GM19193 (cell line): ENCODE results near the gene MAGI1.

Experiments used
- POLR2A ChIP-seq: IDR thresholded peaks from 4 replicates; pipeline ENCODE4 v1.6.1; 2011; ENCODE audit not compliant: insufficient read depth, insufficient read length; ENCODE audit errors: extremely low read depth

MAGI1 gene

DNA sequence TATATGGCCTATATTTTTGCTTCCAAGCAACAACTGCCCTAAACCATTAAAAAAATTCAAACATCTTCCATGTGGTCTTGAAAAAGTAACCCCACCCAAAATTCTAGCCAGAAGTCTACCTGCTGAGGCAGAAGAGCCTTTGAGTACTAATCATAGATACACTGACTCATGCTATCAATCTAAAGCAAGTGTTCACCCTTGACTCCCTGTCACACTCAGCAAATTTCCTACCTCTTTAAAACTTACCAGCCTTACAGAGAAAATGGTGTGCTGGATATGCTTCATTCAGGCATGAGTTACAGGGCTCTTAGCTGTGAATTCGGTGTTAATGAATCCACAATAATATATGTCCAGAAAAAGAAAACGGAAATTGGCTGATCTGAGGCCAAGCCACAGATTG lies 373.8 kb downstream of the MAGI1 start:
- no peak for TF ChIP-seq POLR2A

DNA sequence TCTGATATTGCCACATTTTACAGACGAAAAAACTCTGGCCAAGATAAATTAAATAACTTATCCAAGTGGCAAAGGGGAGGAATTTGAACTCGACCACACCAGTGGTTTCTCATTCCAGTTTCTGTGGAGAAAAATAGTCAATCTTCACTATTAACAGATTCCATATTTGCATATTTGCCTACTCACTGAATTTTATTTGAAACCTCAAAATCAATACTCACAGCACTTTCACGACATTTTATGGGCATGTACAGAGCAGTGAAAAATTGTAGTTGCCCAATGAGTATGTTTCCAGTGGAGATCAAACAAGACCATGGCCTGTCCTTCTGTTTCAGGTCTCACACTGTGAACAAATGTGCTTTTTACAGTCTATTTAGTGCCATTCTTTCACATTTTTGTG lies 374.3 kb downstream of the MAGI1 start:
- TF ChIP-seq POLR2A, result no peak

DNA sequence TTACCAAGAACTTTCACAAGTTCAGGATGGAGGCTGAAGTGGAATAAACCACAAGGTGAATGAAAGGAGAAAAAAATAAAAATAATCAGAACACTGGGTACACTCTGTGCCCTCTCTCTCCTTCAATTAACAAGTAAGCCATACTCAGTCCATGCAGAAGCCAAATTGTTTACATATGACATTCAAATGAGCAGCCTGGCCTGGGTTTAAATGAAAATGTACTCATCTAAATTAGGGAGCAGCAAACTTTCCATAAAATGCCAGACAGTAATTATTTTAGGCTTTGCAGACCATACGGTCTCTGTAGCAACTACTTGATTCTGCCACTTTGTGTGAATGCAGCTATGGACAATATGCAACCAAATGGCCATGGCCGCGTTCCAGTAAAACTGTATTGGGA lies 376.6 kb downstream of the MAGI1 start:
- TF ChIP-seq POLR2A, result no peak

DNA sequence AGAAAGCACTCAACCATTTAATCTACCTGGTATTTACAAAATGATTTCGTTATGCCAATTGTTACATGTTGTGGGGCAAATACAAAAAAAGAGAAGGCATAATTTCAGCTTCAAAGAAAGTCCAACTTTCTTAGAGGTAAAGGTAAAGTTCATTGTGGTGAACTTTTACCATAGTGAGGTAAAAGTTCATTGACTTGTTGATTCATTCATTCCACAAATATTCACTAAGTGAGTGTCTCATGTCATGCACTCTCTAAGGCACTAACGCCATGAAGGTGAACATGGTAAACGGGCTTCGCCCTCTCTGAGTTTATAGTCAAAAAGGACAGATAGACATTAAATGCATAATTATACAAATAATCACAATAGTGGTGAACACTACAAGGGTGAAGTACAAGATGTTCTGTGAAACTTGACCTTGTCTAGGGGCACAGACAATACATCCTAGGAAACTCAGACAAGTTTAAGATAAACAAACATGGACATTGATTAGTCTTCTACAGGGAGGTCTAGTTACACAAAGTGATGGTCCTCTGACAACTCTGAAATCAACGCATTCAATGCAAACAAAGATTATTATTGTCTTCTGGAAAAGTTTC lies 378.6 kb downstream of the MAGI1 start:
- TF ChIP-seq POLR2A, result no peak

DNA sequence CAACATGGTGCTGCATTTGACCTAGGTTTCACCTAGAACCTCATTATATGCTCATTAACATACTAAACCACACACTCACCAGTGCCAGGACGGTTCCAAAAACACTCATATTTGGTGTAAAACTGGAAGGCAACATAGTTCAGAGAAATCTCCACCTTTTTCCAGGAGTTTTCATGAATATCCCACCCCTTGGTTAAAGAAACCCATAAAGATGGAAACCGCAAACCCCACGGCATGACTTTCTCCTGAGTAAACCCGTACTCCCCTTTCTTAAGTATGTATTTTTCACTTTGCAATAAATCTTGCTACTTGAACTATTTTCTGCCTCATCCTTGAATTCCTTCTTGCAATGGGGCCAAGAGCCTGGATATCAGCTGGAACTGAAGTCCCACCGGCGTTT lies 379.3 kb downstream of the MAGI1 start:
- no peak for TF ChIP-seq POLR2A

DNA sequence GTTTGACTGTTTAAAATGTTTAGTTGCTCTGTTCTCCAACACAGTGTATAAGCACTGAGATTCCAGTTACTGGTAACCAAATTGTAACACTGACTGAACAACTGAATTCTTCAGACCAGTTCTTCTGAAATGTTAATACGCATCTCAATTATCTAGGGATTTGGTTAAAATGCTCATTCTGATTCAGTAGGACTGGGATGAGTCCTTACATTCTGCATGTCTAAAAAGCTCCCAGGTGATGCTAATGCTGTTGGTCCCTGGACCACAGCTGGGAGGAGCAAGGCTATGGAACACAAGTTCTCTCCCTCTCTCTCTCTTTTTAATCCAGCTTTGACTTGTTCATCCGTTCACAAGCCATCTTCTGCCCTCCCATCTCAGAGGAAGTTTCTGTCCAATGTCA lies 380.3 kb downstream of the MAGI1 start:
- TF ChIP-seq POLR2A, result no peak

DNA sequence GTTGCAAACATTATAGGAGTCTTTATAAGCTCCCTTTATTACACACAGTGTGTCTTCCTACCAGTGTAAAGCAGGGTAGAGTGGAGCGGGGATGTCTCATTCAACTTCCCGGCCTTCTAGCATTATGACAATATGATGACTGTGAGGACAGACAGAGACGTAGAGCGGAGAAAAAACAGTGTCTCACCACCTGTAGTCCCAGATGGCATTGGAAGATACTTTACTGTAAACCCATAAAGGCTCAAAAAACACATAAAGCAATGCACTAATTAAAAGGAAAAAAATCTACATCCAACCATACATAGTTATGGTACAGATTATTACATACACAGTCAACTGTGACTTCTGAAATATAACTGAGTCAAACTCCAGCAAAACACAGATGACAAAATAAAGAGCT lies 383.7 kb downstream of the MAGI1 start:
- no peak for TF ChIP-seq POLR2A

DNA sequence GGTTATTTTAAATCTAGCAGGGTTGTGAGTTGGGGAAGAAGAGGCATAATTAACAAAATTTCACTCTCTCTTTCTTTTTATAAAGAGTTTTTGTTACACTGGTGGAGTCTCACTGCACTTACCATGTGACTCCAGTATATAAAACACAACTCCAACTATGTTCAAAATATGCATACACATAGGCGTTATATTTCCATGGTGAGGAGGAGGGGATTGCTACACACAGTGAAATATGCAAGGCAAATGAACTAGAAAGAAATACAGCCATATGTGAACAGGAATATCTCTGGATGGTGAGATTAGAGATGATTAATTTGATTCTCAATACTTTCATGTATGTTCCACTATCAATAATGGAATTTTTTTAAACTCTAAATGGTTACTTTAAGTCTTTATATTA lies 385.0 kb downstream of the MAGI1 start:
- TF ChIP-seq POLR2A, result no peak

DNA sequence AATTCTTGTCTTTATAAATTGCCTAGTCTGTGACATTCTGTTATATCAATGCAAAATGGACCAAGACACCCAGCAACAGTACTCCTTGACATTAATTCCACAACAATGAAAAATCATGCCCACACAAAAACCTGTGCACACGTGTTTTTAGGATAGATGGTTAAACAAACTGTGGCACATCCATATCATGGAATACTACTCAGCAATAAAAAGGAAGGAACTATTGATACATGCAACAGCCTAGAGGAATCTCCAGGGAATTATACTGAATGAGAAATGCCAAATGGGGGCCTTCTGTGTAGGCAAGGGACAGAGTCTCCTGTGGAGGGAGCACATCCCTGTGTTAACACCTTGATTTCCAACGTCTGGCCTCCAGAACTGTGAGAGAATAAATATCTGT lies 388.5 kb downstream of the MAGI1 start:
- no peak for TF ChIP-seq POLR2A

DNA sequence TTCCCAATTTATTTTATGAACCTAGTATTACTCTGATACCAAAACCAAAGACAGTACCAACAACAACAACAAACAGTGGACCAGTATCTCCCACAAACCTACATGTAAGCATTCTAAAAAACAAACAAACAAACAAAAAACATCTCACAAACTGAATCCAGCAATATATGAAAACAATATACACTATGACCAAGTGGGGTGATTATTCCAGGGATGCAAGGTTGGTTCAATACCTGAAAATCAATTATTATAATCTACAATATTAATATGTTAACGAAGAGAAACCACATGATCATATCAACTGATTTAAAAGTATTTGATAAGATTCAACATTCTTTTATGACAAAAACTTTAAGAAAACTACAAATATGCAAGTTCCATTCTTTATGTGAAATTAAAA lies 391.3 kb downstream of the MAGI1 start:
- no peak for TF ChIP-seq POLR2A

DNA sequence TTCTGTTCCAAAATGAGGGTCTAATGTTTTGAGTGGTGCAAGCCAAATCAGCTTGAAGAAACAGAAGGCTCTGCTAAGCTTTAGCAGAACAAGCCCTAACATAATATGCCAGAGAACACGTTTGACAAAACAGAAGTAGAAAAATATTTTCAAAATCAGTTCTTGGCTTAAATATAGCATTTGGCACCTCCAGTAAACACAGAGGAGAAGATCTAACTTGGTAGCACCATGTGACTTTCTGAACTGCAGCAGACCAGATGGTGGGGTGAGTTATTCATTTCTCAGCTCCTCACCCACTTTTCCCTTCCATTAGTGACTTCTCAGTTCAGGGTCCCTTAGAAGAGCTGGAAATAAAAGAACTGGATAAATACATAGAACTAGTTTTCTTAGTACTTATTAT lies 395.8 kb downstream of the MAGI1 start:
- no peak for TF ChIP-seq POLR2A

DNA sequence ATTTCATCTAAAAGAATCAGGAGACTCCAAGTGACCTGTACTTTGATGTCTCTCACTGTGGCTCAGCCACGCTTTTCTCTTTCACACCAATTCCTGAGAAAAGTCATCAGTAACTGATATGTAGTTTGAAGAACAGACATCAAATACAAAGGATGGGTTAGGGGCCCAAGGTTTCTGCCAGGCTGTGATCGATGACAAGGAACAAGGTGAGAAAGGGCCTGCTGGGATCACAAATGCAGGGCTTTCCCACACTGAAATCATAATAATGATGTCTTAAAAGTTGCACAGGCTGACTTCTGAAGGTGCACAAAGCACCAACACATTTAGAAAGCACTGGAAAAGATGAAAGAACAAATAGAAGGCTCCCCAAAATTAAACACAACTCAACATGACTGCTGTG lies 396.9 kb downstream of the MAGI1 start:
- no peak for TF ChIP-seq POLR2A

DNA sequence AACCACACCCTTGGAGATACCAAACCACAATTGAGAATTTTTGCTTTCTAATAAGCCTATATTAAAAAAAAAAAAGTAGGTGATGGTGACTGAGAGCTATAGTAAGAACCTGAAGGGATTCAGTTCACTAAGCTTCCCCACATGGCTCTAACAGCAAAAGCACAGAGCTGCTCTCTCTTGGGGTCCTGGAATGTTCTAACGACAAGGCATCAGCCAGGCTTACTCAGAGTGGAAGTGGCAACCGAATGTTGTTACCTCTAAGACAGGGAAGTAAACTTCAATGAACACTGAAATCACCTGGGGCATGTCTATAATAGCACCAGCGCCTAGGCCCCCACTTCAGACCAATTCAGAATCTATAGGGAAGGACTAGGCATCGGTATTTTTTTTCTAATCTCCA lies 397.7 kb downstream of the MAGI1 start:
- no peak for TF ChIP-seq POLR2A

DNA sequence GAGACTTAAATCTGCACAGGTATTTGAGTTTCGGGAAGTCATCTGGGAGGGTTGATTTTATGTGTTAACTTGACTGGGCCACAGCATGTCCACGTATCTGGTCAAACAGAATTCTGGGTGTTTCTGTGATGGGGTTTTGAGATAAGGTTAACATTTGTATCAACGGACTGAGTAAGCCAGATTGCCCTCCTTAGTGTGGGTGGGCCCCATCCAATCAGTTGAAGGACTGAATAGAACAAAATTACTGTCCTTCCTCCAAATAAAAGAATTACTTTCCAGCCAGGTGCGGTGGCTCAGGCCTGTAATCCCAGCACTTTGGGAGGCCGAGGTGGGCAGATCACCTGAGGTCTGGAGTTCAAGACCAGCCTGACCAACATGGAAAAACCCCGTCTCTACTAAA lies 399.3 kb downstream of the MAGI1 start:
- TF ChIP-seq POLR2A, result no peak

DNA sequence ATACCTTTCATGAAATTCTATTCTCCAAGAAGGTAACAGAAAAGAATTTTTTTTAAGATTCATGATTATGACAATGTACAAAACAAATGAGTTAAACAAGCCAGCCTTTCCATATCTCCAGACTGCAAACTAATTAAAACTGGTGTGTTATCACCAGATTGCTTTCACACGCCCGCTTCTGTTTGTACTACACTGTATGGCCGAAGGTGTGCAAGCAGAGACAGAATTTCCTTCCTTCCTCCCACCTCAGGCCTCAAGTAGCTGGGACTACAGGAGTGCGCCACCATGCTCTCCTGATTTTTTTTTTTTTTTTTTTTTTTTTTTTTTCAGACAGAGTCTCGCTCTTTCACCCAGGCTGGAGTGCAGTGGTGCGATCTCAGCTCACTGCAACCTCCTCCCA lies 400.4 kb downstream of the MAGI1 start:
- TF ChIP-seq POLR2A, result no peak

DNA sequence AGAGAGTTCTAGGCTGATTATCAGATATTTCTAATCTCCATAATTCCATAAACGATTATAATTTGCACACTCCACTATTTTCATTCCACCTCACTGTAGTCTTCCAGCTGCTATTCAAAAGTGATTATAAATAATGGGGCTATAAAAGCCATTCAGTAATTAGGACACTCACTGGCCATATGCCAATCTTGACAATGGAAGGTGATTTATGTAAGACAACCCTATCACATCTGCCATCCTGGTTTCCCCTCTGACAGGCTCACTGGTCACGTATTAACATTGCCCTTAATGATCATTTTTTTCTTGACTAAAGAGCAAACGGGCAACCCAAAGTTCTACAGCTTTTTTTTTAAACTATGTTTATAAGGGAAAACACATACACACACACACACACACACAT lies 402.4 kb downstream of the MAGI1 start:
- no peak for TF ChIP-seq POLR2A

DNA sequence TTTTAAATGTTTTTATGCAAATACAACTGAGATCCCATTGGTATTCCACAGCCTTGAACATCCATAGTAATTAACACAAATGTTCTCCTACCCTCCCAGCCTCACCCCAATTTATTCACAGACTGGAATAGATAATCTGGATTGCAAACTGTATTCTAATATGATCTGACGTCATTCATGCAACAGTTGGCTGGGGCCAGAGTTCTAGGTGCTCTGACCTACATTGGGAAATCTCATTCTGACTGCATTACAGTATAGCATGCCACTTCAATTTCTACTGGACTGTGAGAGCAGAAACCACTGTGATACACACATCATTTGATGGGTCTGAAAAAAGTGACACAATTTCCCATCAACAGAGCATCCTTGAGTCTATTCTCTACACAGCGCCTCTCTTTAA lies 403.1 kb downstream of the MAGI1 start:
- no peak for TF ChIP-seq POLR2A
